Endothelial cell (in vitro differentiated cells): ENCODE data around the gene SERGEF. TPM values are rescaled to one million over a fixed set of nuclear protein-coding genes. Genes with fewer than 3 reads are reported as not detected.

Source experiments
- DNase-seq: peaks from one replicate; pipeline ENCODE4 v3.0.0; 2021; ENCODE audit warnings: low spot score
- H3K27ac Mint-ChIP-seq: one replicate; pipeline ENCODE4 v1.8.0; 2021; ENCODE audit warnings: mixed read lengths, inconsistent platforms; ENCODE audit not compliant: unreplicated experiment
- H3K27me3 Mint-ChIP-seq: one replicate; pipeline ENCODE4 v1.8.0; 2021; ENCODE audit warnings: mild to moderate bottlenecking, moderate library complexity, mixed read lengths, inconsistent platforms; ENCODE audit not compliant: unreplicated experiment
- H3K36me3 Mint-ChIP-seq: one replicate; pipeline ENCODE4 v1.8.0; 2021; ENCODE audit warnings: mild to moderate bottlenecking, low read depth, mixed read lengths, inconsistent platforms; ENCODE audit not compliant: unreplicated experiment
- H3K4me1 Mint-ChIP-seq: one replicate; pipeline ENCODE4 v1.8.0; 2021; ENCODE audit warnings: mild to moderate bottlenecking, mixed read lengths, inconsistent platforms; ENCODE audit not compliant: unreplicated experiment
- H3K4me3 Mint-ChIP-seq: one replicate; pipeline ENCODE4 v1.8.0; 2021; ENCODE audit warnings: mild to moderate bottlenecking, mixed read lengths, inconsistent platforms; ENCODE audit not compliant: unreplicated experiment
- H3K9me3 Mint-ChIP-seq: one replicate; pipeline ENCODE4 v1.8.0; 2021; ENCODE audit warnings: mixed read lengths, inconsistent platforms; ENCODE audit not compliant: unreplicated experiment
- CTCF ChIP-seq: fragments of 200-600 bp; sonication (generic); IDR thresholded peaks from one replicate; pipeline ENCODE4 v1.5.0; 2021; ENCODE audit warnings: antibody characterized with exemption; ENCODE audit not compliant: unreplicated experiment
- total RNA-seq: library from RNA; stranded (reverse); fragmentation: NEBNext Ultra II Directional; extraction: Animal tissue kit (Norgen Biotek cat#: 25700); gene quantifications from one replicate; pipeline ENCODE4 v1.2.1, GENCODE V29; 2021; ENCODE audit not compliant: unreplicated experiment

The SERGEF gene
- total RNA-seq, 1 donor from 2014 or later = 19.1 TPM

- Mint-ChIP-seq H3K9me3 (no peaks in the 10 kb centered on the region), H3K4me3 (no peak overlapping the region), H3K4me1 (no peaks in the 10 kb centered on the region), H3K27me3 (peaks cover 3% of the 10 kb centered on the region), H3K27ac (no peak overlapping the region), H3K36me3 (no peaks in the 10 kb centered on the region)
- TF ChIP-seq CTCF = no peak
- DNase-seq = no peak
These were observed 233.6 kb downstream of the SERGEF start for GRCh38 chr11:17778956-17779860.

DNA sequence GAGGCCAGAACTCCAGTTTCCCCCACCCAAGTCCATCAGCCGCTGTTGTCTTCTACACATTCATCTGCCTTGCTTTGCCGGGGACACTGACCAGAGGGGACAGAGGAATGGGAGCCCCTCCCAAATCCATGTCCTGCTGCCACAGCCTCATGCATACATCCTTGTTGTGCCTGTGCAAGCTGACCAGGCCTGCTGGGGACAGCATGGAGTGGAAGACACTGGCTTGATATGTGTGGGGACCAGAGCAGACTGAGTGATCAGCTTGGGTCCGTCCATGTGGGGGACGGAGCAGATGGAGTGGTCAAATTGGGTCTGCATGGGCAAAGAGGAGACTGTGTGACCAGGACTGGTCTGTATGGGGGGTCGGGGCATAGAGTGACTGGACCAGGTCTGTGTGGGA, 234.5 kb downstream of the SERGEF start:
- Mint-ChIP-seq H3K9me3 (no peaks in the 10 kb centered on the region), H3K27me3 (peaks cover 3% of the 10 kb centered on the region), H3K4me3 (no peak overlapping the region), H3K27ac (no peak overlapping the region), H3K4me1 (no peaks in the 10 kb centered on the region), H3K36me3 (no peaks in the 10 kb centered on the region)
- no peak for DNase-seq
- TF ChIP-seq CTCF = no peak

DNA sequence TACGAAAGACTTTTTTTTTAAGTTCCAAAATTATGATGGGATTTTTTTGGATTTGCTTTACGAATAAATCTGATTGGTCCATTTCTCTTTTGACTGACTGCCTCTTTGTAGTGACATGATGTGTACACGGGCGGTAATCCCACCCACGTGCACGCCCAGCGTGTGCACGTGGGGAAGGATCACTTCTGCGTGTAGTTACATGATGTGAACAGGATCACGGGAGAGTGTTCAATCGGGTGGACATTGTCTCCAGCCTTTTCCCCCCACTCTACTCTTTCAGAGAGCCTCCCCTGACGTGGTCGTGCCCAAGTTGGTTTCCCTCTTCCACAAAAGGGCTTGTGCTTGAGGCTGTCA, 235.1 kb downstream of the SERGEF start:
- H3K27me3 Mint-ChIP-seq = peaks cover 3% of the 10 kb centered on the region
- no peak overlapping the region for H3K4me3 Mint-ChIP-seq
- no peak overlapping the region for H3K27ac Mint-ChIP-seq
- TF ChIP-seq CTCF = no peak
- no peaks in the 10 kb centered on the region for H3K9me3 Mint-ChIP-seq
- no peaks in the 10 kb centered on the region for H3K36me3 Mint-ChIP-seq
- H3K4me1 Mint-ChIP-seq = no peaks in the 10 kb centered on the region
- no peak for DNase-seq

- H3K36me3 Mint-ChIP-seq = no peaks in the 10 kb centered on the region
- DNase-seq = no peak
- no peak overlapping the region for H3K27ac Mint-ChIP-seq
- H3K4me3 Mint-ChIP-seq = no peak overlapping the region
- no peaks in the 10 kb centered on the region for H3K4me1 Mint-ChIP-seq
- no peaks in the 10 kb centered on the region for H3K9me3 Mint-ChIP-seq
- no peak for TF ChIP-seq CTCF
- H3K27me3 Mint-ChIP-seq = peaks cover 3% of the 10 kb centered on the region
These were observed 235.6 kb downstream of the SERGEF start for GRCh38 chr11:17777086-17777737.
